GM23248 (cell line): ENCODE results near the gene THADA.

Experiments used
- EZH2 ChIP-seq: fragments of 200-600 bp; sonication (generic); IDR thresholded peaks from 2 replicates; pipeline ENCODE4 v1.6.1; 2018; ENCODE audit warnings: antibody characterized with exemption, mild to moderate bottlenecking; ENCODE audit not compliant: insufficient read depth, poor library complexity, severe bottlenecking
- EZH2phosphoT487 ChIP-seq: fragments of 200-600 bp; sonication (generic); IDR thresholded peaks from 2 replicates; pipeline ENCODE4 v1.6.1; 2018; ENCODE audit warnings: antibody characterized with exemption, moderate library complexity, mild to moderate bottlenecking, low read depth; ENCODE audit not compliant: insufficient read depth

GRCh38 chr2:43443282-43443681, 152.6 kb downstream of the THADA start:
- no peak for TF ChIP-seq EZH2phosphoT487
- no peak for TF ChIP-seq EZH2
